HT1080 (cell line): ENCODE measurements around the gene SI. TPM values are rescaled to one million over a fixed set of nuclear protein-coding genes. Genes with fewer than 3 reads are reported as not detected.
A peak's percentile ranks its signal among the peaks of the same experiment; 100 is the strongest.

Experiments
- DNase-seq: peaks from one replicate; pipeline ENCODE4 v3.0.0-alpha.2; 2015; ENCODE audit warnings: low read depth
- polyA plus RNA-seq, 2 experiments: library from polyadenylated mRNA; depleted of rRNA; stranded (reverse); fragments of >200 nt; gene quantifications; 2 replicates each; pipeline ENCODE4 v1.2.3, GENCODE V29; 2015
- small RNA-seq: library from RNA; depleted of rRNA; stranded (forward); fragments of <200 nt; gene quantifications from one replicate; pipeline ENCODE3, GENCODE V24; 2014
- total RNA-seq: library from RNA; depleted of rRNA; stranded (reverse); fragments of >200 nt; shearing (Covaris generic); gene quantifications from 2 replicates; pipeline ENCODE4 v1.2.3, GENCODE V29; 2014; rRNA removed

Gene SI
- not detected in 2 replicates for total RNA-seq
- not detected in 2 replicates for polyA plus RNA-seq (2015; cell fraction: cytosol; rRNA removed)
- not detected in 2 replicates for polyA plus RNA-seq (2015; cell fraction: nucleus; rRNA removed)

- no peak for DNase-seq
Observed at GRCh38 chr3:165078293-165078692, at the start of gene SI. Gene SI (minus strand): TSS chr3:165078496. CDS start chr3:165076012, 2,484 bp downstream.

GRCh38 chr3:165125836-165126235 is 47.5 kb upstream of the SI start:
- DNase-seq, result no peak

- DNase-seq, result no peak
Observed at GRCh38 chr3:165111401-165111800, 33.1 kb upstream of the SI start.

- DNase-seq, result peak; percentile 26
Observed at GRCh38 chr3:165103616-165104015, 25.3 kb upstream of the SI start.

- no peak for DNase-seq
Observed at GRCh38 chr3:165082650-165083049, 4.4 kb upstream of the SI start.

GRCh38 chr3:165081183-165081582 is 2.9 kb upstream of the SI start:
- DNase-seq, result no peak

GRCh38 chr3:165075695-165076094 is 2.6 kb downstream of the SI start:
- DNase-seq, result no peak

- no peak for DNase-seq
Observed at GRCh38 chr3:165070682-165071081, 7.6 kb downstream of the SI start.

- no peak for DNase-seq
Observed at GRCh38 chr3:165056510-165056909, 21.8 kb downstream of the SI start.

- DNase-seq, result no peak
Observed at GRCh38 chr3:165040186-165040585, 38.1 kb downstream of the SI start.

- DNase-seq, result no peak
Observed at GRCh38 chr3:165011557-165011956, 66.7 kb downstream of the SI start.

GRCh38 chr3:164984947-164985346 is 93.3 kb downstream of the SI start:
- DNase-seq, result no peak

- no peak for DNase-seq
Observed at GRCh38 chr3:164962610-164963009, 115.7 kb downstream of the SI start.

GRCh38 chr3:164952966-164953365 is 125.3 kb downstream of the SI start:
- no peak for DNase-seq

- peak; percentile 76 for DNase-seq
Observed at GRCh38 chr3:164951403-164951802, 126.9 kb downstream of the SI start.

- peak; percentile 46 for DNase-seq
Observed at GRCh38 chr3:164940745-164941144, 137.6 kb downstream of the SI start.

GRCh38 chr3:164929642-164930041 is 148.7 kb downstream of the SI start:
- no peak for DNase-seq

Small RNA genes within 50 kb of the gene (small RNA-seq; reads per million reads assigned to genes)
- not detected for gene RF00019

Other genes with a start within 250 kb of the SI start
- 0.03 TPM in 1 of 2 replicates, not detected in the other for gene SLITRK3, start 117.9 kb upstream of the SI start, total RNA-seq